Fibroblast of lung (primary cell): ENCODE measurements around the gene SCAPER.
"Not testable (repeated sequence)": the region's sequence is repeated elsewhere in the genome, so short reads cannot be mapped to it uniquely, and the experiment has no call there.

Experiments
- CTCF ChIP-seq, 2 donors: IDR thresholded peaks in 1 of 2; conservative IDR thresholded peaks in 1 of 2; 1 replicate in 1 of 2; 2 replicates in 1 of 2; pipeline ENCODE4 v1.5.1; 2011 to 2012; ENCODE audit warnings: low read length in 2 of 2, control low read depth in 1 of 2, inconsistent platforms in 1 of 2, low read depth in 1 of 2, mild to moderate bottlenecking in 1 of 2
- EZH2 ChIP-seq: IDR thresholded peaks from 2 replicates; pipeline ENCODE4 v1.5.1; 2012; ENCODE audit warnings: low read length, control low read depth, mild to moderate bottlenecking; ENCODE audit errors: missing control alignments

DNA sequence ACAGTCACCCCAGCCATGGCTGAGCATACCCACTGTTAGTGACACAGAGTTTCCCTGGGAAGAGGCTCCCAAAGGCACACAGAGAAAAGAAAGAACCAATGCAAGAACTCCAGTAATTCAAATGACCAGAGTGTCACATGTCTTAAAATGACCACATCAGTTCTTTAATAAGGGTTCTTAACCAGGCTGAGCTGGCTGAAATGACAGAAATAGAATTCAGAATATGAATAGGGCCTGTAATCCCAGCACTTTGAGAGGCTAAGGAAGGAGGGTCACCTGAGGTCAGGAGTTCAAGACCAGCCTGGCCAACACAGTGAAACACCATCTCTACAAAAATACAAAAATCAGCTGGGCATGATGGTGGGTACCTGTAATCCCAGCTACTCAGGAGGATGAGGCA is 54.8 kb downstream of the SCAPER start:
- not testable (repeated sequence) for TF ChIP-seq CTCF (conservative IDR thresholded peaks at IDR 0.05 in 1 of 2, IDR thresholded peaks at IDR 0.05 in 1 of 2; ENCODE audit: low read depth in 1 of 2, low read length in 2 of 2); EZH2
